HL-60/S4 treated with phorbol 12-myristate 13-acetate at 8.2 ng/mL for 4 days and 3 days (cell line): Measurements from ENCODE around the gene AGA.

ENCODE experiments used
- in situ Hi-C: fragments of 300-500 bp; cut with MboI; formaldehyde crosslinking; loops from 2 replicates; pipeline ENCODE4 v1.15.0; 2022; ENCODE audit warnings: low sequenced_read_pairs

The AGA gene

DNA sequence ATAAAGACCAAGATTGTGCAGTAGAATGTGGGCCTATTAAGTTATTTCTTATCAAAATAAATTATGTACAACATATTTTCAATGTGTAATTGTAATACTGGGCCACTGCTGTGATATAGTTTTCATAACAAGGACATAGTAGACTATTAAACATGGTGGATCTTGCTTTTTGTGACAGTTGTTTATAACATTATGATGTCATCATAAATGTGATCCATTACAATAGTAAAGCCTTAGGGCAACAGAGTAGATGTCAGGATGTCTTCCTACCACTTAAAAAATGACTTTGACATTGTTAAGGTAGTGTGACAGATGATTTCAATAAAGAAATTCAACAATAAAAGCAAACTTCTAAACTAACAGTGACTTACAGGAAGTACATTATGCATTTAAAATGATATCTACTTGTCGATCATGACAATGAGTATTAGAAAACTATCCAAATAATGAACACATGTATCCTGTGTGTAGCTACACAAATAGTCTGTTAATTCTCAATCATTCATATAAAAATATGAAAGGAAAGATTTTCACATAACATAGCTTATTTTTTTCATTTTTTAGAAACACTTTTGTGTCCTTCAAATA is 5.3 kb upstream of the AGA start:
- in situ Hi-C loops = no loop called here

DNA sequence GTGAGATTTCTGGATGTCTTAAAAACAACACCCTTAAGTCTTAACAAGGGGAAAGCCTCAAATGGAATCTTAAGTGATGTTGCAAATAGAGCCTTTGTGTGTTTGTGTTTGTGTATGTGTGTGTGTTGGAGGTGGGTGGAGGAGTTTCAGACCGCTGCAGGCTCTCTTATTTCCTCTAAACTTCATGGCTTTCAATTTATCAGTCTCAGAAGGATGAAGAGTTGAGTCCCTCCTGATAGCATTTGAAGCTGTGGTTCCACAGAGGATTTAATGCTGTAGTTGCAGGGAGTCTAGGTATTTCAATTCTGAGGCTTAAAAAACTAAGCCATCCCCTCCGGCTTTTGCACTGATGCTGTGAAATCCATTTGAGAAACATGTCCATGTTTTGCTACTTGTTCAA is 4.3 kb upstream of the AGA start:
- in situ Hi-C loops = no loop called here

DNA sequence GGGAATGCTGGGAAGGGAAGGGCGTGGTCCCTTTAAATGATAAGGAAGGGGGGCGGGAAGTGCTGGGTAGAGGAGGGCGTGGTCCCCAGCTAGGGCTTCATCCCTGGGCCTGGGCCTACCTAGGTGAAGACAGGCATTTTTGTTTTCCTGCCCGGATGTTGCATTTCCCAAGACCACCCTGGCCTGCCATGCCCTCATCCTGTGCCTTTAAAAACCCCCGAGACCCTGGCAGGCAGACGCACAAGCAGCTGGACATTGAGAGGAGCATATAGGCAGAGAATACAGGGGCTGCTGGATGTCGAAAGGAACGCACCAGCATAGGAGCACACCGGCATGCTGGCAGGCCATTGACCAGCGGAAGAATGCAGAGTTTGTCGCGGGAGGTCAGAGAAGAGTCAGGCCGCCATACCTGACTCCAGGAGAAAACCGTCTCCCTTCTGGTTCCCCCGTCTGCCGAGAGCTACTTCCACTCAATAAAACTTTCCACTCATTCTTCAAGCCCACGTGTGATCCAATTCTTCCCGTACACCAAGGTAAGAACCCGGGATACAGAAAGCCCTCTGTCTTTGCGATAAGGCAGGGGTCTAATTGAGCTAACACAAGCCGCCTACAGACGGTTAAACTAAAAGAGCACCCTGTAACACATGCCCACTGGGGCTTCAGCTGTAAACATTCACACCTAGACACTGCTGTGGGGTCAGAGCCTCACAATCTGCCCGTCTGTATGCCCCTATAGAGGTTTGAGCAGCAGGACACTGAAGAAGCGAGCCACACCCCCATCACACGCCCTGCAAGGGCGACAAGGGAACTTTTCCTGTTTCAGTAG is 2.9 kb upstream of the AGA start:
- in situ Hi-C loops = no loop called here

DNA sequence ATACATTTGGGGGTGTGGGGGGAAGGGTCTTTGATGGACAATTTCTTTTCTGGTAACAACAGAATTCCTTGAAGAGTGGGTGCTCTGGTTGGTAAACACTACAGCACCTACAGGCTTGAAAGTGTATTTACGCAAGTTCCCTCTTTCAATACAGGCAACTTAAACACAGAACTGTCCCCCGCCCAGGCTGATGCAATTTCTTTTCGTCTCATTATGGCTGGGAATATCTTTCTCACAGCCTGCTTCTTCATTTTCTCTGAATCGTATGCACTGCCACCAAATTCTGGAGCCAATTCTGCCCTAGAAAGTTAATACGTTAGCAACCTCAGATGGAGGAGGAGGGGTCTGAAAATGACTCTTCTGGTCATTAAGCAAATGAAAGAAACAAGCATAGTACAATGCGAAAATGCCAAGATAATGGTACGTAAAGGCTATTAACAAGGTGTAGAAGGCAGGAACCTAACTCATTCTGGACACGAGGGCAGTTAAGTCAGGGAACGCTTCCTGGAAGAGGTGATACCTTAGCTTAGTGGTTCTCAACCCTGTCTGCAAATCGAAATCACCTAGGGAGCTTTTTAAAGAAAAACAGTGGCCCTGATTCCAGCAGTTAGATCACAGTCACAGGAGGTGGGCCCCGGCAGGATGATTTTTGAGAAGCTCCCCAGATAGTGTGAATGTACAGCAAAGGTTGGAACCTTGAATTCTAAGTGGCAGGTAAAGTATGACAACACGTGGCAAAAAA is 1.0 kb downstream of the AGA start:
- in situ Hi-C loops = no loop called here

DNA sequence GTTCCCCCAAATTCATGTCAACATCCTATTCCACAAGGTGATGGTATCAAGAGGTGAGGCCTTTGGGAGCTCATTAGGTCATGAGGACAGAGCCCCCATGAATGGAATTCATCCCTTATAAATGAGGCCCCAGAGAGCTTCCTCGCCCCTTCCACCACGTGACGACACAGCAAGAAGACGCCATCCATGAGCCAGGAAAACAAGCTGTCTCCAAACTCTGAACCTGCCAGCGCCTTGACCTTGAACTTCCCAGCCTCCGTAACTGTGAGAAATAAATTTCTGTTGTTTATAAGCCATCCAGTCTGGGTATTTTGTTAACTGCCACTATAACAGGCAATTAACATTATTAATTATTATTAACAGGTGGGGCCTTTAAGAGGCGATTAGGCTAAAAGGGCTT is 5.8 kb downstream of the AGA start:
- in situ Hi-C loops = no loop called here

DNA sequence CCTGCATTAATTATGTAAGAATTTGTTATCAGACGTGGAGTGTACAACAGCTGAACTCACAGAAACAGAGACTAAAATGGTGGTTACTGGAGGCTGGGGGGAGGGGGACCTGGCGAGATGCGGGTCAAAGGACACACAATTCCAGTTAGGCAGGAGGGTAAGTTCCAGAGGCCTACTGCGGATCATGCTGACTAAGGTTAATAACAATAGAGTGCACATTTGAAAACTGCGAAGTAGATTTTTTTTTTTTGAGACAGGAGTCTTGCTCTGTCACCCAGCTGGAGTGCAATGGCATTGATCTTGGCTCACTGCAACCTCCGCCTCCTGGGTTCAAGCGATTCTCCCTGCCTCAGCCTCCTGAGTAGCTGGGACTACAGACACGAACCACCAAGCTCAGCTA is 7.6 kb downstream of the AGA start:
- in situ Hi-C loops = no loop called here

DNA sequence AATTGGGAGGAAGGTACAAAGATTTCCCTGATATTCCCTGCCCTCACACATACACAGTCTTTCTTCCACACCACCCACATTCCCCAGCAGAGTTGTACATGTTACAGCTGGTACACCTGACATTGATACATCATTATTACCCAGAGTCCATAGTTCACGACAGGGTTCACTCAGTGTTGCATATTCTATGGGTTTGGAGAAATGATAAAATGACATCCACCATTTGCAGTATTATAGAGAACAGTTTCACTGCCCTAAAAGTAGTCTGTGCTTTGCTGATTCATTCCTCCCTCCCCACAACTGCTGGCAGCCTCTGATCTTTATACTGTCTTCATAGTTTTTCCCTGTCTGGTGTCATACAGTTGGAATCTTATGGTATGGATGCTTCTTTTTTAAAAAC is 15.0 kb downstream of the AGA start:
- in situ Hi-C loops = no loop called here

DNA sequence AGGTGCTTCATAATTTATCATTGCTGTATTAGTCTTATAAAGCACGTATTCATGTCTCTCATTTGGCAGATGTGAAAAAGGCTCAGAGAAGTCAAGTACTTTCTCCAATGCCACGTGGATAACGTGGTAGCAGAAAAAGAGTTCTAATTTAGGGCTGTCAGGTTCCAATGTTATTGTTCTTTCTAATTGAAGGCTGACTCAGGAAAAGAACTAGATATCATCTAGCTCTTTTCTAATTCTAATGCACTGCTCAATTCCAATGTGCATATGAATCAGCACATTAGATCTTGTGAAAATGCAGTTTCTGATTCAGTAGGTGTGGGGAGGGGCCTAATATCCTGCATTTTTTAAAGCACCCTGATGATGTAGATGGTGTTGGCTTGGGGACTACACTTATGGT is 22.8 kb downstream of the AGA start:
- in situ Hi-C loops = no loop called here

DNA sequence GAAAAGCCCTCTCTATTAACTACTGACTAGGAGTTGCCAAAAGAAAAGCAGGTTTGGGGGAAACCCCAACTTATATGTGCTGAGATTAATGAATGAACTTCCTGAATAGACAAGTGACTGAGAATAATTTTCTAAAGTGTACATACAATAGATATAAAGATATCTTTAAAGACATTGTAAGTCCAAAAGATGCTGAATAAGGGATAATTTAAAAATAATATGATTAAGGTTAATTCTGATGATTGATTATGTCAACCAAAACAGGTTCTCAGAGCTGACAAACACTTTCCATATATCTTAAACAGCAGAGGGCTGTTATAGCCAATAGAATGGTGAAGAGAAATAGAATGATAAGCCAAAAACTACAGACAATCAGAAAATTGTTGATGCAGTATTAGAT is 28.6 kb downstream of the AGA start:
- in situ Hi-C loops = no loop called here

DNA sequence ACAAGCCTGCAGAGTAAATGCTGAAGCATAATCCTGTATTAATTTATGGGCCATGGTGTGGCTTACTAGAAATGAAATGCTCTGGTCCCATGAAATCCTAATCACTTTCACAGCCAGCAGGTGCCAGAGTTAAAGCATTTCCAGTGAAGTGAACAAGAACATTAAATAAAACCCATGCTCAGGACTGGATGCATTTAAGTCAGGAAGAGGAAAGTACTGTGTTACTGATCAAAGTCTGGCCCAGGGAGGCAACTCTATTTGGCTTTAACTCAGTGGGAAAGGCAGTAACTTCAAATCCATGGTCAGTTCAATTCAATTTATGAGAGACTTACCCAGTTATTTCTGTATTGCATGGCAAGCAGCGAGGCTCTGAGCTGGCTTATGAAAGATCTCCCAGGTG is 29.2 kb downstream of the AGA start:
- in situ Hi-C loops = no loop called here

DNA sequence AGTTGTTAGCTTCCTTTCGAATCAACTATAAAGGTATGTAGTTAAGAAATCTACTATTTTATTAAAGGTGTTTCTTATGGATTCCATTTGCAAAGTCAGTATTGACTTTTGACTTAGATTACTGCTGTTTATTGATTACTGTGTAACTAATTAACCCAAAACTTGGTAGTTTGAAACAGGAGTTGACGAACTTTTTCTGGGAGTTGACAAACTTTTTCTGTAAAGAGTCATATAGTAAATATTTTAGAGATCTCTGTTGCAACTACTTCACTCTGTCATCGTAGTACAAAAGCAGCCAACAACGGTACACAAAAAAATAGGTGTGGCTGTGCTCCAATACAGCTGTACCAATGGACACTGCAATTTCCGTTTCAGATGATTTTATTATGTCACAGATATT is 30.2 kb downstream of the AGA start:
- in situ Hi-C loops = no loop called here

DNA sequence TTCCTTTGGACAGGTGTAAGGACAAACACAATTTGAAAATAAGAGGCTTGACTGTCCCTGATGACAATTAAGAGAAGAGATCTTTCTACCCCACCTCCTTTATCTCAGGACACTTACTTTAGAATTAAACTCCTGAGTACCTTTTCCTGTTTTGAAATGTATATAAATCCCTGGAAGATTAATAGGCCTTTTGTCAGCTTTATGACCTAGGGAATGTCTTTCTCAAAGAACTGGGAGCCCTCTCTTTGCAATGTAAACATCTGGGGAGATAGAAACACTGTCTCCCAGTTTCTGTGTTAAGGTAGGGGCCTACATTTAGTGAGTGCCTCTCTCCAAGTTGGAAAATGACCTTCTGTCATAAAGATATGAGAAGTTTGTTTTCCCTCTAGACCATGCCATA is 31.7 kb downstream of the AGA start:
- in situ Hi-C loops = no loop called here

DNA sequence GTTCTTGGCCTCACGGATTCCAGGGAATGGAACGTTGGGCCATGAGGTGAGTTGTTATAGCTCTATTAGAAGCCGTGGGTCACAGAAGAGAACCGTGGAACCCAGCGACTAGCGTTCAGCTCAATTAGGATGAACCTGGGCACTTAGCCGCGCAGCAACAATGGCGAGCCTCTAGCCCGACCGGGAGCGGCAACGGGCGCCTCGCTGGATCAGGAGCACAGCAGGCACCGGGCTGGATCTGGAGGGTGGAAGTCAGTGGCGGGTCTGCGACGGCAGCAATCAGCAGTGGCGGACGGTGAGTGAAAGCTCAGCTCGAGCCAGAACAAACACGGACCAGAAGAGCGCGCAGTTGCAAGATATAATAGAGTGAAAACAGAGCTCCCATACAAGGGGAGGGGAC is 34.2 kb downstream of the AGA start:
- in situ Hi-C loops = no loop called here

DNA sequence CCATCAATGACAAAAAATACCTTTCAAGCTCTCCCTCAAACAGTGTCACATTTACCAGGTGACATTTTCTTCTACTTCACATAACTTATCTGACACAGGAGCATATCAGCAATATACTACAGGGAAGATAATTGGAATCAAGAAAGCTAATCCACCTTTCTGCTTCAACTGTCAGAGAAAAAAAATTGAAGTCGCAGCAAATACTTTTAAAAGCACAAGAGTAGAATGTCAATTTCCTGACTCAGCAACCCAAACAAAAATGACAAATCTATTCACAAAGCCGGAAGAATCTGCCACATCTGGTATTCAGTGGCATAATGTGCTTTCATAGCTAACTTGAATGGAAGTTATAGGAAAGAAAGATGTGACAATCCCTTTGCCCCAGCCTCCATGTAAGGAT is 36.7 kb downstream of the AGA start:
- in situ Hi-C loops = no loop called here

DNA sequence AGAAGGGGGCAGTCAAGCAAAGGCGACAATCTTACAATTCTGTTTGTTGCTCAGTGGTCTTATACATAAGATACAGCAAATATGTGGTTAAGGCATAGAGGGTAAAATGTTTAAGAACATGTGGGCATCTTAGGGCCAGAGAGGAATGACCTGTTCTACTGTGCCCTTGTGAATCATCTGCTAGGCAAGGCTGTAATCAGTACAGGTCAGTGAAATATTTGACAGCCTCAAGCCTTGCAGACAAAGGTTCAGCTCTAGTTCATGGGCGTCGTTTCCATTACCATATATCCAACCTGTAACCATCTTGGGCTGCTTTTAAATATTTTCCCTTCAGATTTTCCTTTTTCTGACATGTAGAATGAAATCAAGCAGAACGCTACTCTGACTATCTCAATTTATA is 37.3 kb downstream of the AGA start:
- in situ Hi-C loops = no loop called here

DNA sequence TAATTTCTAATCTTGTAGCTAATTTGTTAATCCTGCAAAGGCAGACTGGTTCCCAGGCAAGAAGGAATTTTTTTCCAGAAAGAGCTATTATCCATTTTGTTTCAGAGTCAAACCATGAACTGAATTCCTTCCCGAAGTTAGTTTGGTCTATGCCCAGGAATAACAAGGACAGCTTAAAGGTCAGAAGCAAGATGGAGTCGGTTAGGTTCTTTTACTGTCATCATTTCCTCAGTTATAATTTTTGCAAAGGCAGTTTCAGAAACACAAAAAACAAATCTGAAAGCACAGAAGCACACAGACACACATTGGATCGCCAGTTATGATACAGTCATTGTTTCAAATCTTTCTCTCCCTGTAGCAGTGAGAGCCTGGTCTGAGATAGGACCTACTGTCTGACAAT is 37.9 kb downstream of the AGA start:
- in situ Hi-C loops = no loop called here

DNA sequence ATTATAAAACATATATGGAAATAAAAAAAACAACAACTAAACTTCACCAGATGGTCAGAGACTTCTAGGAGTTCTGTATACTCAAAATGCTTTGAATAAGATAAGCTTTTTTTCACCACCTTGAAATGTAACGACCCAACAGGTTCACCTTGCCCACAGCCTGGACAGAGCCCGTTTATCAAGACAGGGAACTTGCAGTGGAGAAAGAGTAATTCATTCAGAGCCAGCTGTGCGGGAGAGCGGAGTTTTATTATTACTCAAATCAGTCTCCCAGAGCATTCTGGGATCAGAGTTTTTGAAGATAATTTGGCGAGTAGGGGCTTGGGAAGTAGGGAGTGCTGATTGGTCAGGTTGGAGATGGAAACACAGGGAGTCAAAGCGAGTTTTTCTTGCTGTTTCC is 38.5 kb downstream of the AGA start:
- in situ Hi-C loops = no loop called here

DNA sequence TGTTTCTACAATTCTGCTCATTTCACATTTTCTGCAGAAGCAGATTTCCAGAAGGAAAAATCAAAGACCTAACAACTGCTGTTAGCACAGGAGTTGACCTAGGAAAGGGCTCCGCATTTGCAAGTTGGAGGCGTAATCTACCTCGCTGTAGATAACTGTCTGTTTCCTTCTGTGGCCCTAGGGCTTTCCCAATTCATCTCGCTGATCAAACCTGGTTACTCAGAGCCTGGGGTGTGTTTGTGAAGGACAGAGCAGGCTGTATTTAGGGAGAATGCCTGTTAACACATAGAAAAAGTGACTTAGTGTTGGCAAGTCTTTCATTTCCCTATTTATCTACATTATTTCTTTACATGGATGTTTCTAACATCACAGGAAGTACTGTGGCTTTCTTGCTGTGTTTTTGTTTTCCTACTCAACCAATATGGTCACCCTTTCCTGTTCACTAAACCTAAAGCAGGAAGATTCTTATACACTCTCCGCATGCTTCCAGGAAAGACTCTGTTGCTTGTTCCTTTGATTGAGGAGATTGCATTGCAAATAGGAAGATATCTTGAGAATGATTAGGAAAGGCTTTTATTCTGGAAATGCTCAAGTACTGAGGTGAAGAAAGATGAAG is 40.5 kb downstream of the AGA start:
- in situ Hi-C loops = no loop called here

DNA sequence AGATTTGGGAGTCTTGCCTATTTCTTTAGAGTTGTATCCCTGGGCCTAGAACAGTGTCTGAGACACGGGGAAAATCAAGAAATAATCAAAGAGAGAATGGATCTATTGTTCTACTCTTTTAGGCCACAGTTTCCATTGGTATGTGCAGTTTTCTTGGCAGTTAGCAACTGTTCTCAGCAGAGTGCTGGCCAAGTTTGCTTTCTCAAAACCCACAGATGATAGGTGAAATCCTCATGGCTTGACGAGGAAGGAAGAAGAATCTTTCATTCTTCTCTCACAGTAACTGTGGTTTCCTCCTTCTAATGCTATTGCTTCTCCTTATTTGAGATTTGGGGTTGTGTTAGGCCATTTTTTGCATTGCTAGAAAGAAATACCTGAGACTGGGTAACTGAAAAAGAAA is 42.2 kb downstream of the AGA start:
- in situ Hi-C loops = no loop called here

DNA sequence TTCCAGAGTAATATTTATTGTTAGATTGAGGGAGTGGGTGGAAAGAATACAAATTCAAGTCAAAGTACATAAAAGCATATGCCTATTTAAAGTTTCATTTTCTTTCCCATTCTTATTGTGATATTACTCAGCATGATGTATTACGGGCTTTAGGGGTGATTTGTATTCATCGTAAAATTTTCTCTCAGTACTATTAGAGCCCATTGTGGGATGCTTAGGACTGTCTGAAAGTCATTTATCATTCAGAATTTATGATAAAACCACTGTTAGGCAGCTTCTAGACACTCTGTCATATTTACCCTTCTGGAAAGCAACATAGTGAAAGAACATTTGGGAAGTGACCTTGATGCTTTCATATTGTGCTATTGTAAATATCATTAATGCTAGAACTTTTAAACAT is 45.9 kb downstream of the AGA start:
- in situ Hi-C loops = no loop called here

DNA sequence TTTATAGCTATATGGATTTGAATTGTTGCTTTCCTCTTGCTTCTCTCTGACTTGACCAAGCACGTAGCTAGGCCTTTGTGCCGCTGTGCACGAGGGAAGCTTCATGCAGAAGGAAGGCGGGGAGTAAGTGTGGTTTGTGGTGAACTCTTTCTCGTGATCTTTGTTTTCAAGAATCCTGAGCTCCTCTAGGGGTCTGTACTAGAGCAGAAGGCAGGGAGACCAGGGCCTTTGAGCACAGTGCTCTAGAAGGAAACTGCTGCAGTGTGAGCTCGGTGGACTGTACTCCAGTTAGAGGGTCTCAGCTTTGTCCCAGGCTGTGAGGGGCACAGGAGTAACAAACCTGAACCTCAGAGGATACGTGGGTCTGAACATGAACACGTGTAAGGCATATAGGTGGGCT is 49.0 kb downstream of the AGA start:
- in situ Hi-C loops = no loop called here

DNA sequence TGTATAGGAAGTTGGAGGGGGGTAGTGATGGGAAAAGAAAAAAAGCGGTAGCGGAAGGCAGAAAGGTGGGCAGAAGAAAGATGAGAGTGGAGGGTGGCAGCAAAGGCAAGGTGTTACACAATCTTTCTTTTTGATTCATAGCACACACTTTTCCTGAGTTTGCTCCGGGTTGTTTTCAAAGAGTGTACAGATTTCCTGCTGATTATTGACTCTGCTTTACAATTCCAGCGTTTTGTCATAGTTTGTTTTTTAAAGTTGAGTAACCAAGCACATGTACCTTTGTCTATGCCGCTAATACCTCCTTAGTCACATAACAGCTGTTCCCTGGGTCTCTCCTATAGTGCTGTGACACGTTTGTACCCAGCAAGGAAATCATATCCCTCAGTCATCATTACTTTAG is 50.3 kb downstream of the AGA start:
- in situ Hi-C loops = no loop called here
